A673 (cell line): Measurements from ENCODE around the gene MNAT1. TPM values are rescaled to one million over a fixed set of nuclear protein-coding genes. Genes with fewer than 3 reads are reported as not detected.

Experiments
- BruUV-seq: library from RNA; stranded (reverse); fragments of 400-500 nt; replicated peaks from 2 replicates; lab custom pipeline; 2021; lab: Mats Ljungman, UMichigan
- CTCF ChIA-PET: fragments of 300-600 bp; sonication (Branson Sonifier 250); formaldehyde crosslinking; loops from one replicate; lab custom pipeline; 2022; ENCODE audit warnings: antibody characterized with exemption; lab: Charles Lee
- POLR2A ChIA-PET: fragments of 300-600 bp; sonication (Branson Sonifier 250); formaldehyde crosslinking; loops from one replicate; lab custom pipeline; 2022; ENCODE audit warnings: antibody characterized with exemption; ENCODE audit not compliant: low non-redundant PET; lab: Charles Lee
- DNase-seq: peaks from one replicate; pipeline ENCODE4 v3.0.0-alpha.2; 2015; ENCODE audit warnings: low spot score
- H3K27ac ChIP-seq: fragments of 200-600 bp; sonication (generic); 2 replicates; pipeline ENCODE4 v1.5.1; 2016; ENCODE audit warnings: mixed run types, low read depth, mild to moderate bottlenecking, mixed read lengths, antibody characterized with exemption, low read length; ENCODE audit not compliant: poor library complexity, severe bottlenecking
- H3K27me3 ChIP-seq: fragments of 200-600 bp; sonication (generic); replicated peaks from 2 replicates; pipeline ENCODE4 v1.6.1; 2017; ENCODE audit warnings: mixed run types, low read depth, mild to moderate bottlenecking, mixed read lengths, antibody characterized with exemption, low read length; ENCODE audit not compliant: insufficient read depth, poor library complexity
- H3K36me3 ChIP-seq: fragments of 200-600 bp; sonication (generic); 2 replicates; pipeline ENCODE4 v1.6.1; 2016; ENCODE audit warnings: mixed run types, mild to moderate bottlenecking, mixed read lengths, antibody characterized with exemption, low read length; ENCODE audit not compliant: insufficient read depth, poor library complexity, severe bottlenecking
- H3K4me1 ChIP-seq: fragments of 200-600 bp; sonication (generic); 2 replicates; pipeline ENCODE4 v1.6.1; 2017; ENCODE audit warnings: mixed run types, mild to moderate bottlenecking, mixed read lengths, antibody characterized with exemption, low read length; ENCODE audit not compliant: insufficient read depth, poor library complexity, severe bottlenecking
- H3K4me3 ChIP-seq: fragments of 200-600 bp; sonication (generic); 2 replicates; pipeline ENCODE4 v1.5.1; 2016; ENCODE audit warnings: low read depth, mixed run types, mild to moderate bottlenecking, mixed read lengths, low read length; ENCODE audit not compliant: poor library complexity, severe bottlenecking
- H3K9me3 ChIP-seq: fragments of 200-600 bp; sonication (generic); 2 replicates; pipeline ENCODE4 v1.6.1; 2016; ENCODE audit warnings: mixed run types, low read depth, mild to moderate bottlenecking, mixed read lengths, antibody characterized with exemption, low read length; ENCODE audit not compliant: poor library complexity, severe bottlenecking
- CTCF ChIP-seq: fragments of 300-800, 200-600 bp; sonication (generic); conservative IDR thresholded peaks from 2 replicates; pipeline ENCODE4 v1.5.1; 2017; ENCODE audit warnings: low read depth, mild to moderate bottlenecking, antibody characterized with exemption, low read length, moderate library complexity, mixed read lengths
- EZH2 ChIP-seq: fragments of 200-600 bp; sonication (generic); IDR thresholded peaks from 2 replicates; pipeline ENCODE4 v1.6.1; 2017; ENCODE audit warnings: borderline replicate concordance, low read depth, mild to moderate bottlenecking, mixed read lengths, antibody characterized with exemption, low read length; ENCODE audit not compliant: poor library complexity, severe bottlenecking
- intact Hi-C: fragments of 100-400 bp; cut with micrococcal nuclease; formaldehyde crosslinking; loops from one replicate; pipeline ENCODE4 v1.10.0; 2022; ENCODE audit not compliant: unreplicated experiment
- total RNA-seq: library from RNA; stranded (reverse); gene quantifications from 2 replicates; pipeline ENCODE4 v1.2.3, GENCODE V29; 2021

The MNAT1 gene
- total RNA-seq, 1 experiment from 2014 or later, result 70.9 TPM

GRCh38 chr14:60805841-60806430 lies 71.4 kb downstream of the MNAT1 start:
- CTCF ChIA-PET, result no interaction called here
- no peak for DNase-seq
- intact Hi-C loops, result no loop called here
- H3K4me3 ChIP-seq, result no peak overlapping the region
- POLR2A ChIA-PET, result no interaction called here
- BruUV-seq, result no TSS peak
- no peaks in the 10 kb centered on the region for H3K36me3 ChIP-seq
- H3K4me1 ChIP-seq, result no peaks in the 10 kb centered on the region
- no peak overlapping the region for H3K27ac ChIP-seq
- H3K27me3 ChIP-seq, result no peaks in the 10 kb centered on the region
- no peak for TF ChIP-seq CTCF
- no peaks in the 10 kb centered on the region for H3K9me3 ChIP-seq

- Histone ChIP-seq H3K36me3 (peaks cover 1% of the 10 kb centered on the region), H3K4me3 (no peak overlapping the region), H3K4me1 (no peaks in the 10 kb centered on the region), H3K27ac (no peak overlapping the region), H3K9me3 (no peaks in the 10 kb centered on the region), H3K27me3 (no peaks in the 10 kb centered on the region)
- no TSS peak for BruUV-seq
- DNase-seq, result no peak
- TF ChIP-seq CTCF (no peak), EZH2 (no peak)
- intact Hi-C loops, result no loop called here
- ChIA-PET CTCF (interaction anchor here (0.6 kb wide), 1 partner anchor 462 kb away, joined by 4 read pairs; no protein-coding TSS in a partner anchor), POLR2A (no interaction called here)
These were observed 72.7 kb downstream of the MNAT1 start for GRCh38 chr14:60807247-60807646.

GRCh38 chr14:60807971-60808370 lies 73.4 kb downstream of the MNAT1 start:
- no peak overlapping the region for H3K4me3 ChIP-seq
- no peaks in the 10 kb centered on the region for H3K9me3 ChIP-seq
- no TSS peak for BruUV-seq
- no peak for DNase-seq
- H3K27ac ChIP-seq, result no peak overlapping the region
- ChIA-PET POLR2A (no interaction called here), CTCF (no interaction called here)
- intact Hi-C loops, result no loop called here
- H3K36me3 ChIP-seq, result peaks cover 8% of the 10 kb centered on the region
- TF ChIP-seq CTCF, result no peak
- TF ChIP-seq EZH2, result no peak
- no peaks in the 10 kb centered on the region for H3K27me3 ChIP-seq
- no peaks in the 10 kb centered on the region for H3K4me1 ChIP-seq
